GM19238 (cell line): ENCODE measurements around the gene SVIL.

ENCODE experiments used
- DNase-seq: peaks from one replicate; pipeline ENCODE4 v3.0.0; 2011; ENCODE audit warnings: low spot score; ENCODE audit not compliant: insufficient read length

SVIL gene, protein sequence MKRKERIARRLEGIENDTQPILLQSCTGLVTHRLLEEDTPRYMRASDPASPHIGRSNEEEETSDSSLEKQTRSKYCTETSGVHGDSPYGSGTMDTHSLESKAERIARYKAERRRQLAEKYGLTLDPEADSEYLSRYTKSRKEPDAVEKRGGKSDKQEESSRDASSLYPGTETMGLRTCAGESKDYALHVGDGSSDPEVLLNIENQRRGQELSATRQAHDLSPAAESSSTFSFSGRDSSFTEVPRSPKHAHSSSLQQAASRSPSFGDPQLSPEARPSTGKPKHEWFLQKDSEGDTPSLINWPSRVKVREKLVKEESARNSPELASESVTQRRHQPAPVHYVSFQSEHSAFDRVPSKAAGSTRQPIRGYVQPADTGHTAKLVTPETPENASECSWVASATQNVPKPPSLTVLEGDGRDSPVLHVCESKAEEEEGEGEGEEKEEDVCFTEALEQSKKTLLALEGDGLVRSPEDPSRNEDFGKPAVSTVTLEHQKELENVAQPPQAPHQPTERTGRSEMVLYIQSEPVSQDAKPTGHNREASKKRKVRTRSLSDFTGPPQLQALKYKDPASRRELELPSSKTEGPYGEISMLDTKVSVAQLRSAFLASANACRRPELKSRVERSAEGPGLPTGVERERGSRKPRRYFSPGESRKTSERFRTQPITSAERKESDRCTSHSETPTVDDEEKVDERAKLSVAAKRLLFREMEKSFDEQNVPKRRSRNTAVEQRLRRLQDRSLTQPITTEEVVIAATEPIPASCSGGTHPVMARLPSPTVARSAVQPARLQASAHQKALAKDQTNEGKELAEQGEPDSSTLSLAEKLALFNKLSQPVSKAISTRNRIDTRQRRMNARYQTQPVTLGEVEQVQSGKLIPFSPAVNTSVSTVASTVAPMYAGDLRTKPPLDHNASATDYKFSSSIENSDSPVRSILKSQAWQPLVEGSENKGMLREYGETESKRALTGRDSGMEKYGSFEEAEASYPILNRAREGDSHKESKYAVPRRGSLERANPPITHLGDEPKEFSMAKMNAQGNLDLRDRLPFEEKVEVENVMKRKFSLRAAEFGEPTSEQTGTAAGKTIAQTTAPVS (N-terminal part only)

DNA sequence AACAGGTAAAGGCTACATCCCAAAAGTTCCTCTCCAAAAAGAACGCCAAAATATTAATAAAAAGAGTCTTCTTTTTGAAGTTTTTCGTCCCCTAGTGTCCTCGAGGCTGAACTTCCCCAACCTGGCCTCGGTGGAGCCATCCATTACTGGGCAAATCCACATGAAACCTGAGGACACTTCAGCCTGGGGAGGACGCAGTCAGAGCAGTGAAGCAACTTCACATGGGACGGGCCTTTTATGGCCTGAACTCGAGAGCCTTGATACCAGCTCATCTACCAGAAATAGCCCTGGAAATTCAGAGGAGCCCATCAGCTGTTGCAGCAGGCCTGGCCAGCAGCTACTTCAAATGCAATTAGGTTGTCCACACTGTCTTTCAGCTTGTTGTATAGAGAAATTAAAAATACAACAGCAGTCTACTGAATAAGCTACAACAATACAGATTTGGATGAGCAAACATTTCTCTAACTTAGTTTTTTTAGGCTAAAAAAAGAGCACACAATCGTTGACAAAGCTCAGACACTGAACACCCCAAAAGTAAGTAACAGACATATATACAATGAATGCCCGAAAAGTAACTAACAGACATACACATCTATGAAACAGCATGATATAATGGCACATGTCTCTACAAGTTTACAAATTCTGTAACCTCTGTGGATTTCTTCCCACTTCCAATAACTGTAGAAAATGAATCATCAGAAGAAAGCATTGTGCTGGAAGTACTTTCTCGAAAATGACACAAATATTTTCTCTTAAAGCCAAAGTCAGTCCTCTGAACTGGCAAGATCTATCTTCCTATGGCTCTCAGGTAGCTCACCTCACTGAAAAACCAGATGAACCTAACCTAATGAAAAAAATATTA, at the start of gene SVIL:
TSS of gene SVIL (minus strand) at position 208 of the 862 bp plus-strand sequence. CDS start 79,913 bp downstream, outside the sequence.
- no peak for DNase-seq

DNA sequence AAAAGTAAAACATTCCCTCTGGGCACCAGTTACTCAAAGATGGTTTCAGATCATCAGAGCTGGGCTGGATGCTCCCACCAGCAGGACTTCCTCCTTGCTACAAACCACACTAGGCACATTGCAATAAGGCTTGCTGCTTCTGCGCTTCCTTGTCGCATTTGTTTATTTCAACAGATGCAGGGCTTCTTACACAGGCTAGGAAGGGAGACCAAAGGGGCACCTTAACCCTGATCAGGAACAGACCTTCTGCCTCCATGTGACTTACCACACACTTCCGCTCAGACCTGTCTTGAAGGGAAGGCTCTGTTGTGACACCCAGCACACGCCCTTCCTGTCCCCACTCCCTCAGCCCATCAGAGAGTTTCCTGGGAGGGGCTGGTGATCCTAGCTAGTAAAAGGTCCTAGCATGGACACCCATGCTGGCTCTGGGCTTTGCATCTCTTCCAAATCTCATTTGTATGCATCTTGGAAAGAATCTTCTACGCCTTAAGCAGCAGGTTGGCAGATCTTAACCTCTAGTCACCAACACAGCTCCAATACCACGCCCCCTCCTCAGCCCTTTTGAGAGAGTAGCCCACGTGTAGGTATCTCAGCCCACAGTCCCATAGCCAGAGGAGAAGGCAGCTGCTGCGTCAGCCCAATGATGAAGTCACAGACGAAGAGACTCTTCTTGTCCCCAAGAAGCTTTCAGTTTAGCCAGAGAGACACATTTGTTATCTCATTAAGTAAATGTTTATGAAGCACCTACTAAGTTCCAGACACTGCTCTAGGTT, 47.1 kb upstream of the SVIL start:
- DNase-seq: no peak

DNA sequence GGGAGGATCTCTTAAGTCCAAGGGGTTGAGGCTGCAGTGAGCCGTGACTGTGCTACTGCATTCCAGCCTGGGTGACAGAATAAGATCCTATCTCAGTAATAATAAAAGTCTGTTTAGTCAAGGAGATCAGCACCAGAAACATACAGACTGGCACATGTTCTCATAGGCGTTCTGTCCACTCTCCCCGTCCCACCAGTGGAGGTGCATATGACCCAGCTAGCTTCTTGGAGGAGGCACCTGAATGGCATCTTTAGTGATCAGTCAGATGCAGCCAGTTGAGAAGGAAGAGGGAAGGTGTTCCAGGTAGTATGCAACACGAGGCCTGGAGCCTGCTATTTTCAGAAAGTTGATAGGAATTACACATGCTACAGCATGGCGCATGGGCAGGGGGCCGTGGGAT, 45.3 kb upstream of the SVIL start:
- no peak for DNase-seq

DNA sequence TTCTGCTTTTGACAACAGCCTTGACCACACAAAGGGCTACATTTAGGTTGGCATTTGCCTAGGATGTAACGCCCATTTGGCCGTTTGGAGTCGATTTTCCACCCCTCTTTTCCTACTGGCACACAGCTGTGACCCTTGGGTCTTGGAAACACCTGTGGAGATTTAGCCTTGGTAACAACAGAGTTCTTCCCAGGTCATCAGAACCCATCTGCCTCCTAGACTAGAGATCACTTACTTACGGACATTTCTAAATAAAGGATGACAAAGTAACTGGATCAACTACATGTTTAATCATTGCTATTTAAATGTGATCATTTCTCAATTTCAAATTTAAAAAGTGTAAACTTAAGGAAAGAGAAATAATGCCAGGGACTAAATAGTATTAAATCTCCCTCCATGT, 42.0 kb upstream of the SVIL start:
- DNase-seq: no peak

DNA sequence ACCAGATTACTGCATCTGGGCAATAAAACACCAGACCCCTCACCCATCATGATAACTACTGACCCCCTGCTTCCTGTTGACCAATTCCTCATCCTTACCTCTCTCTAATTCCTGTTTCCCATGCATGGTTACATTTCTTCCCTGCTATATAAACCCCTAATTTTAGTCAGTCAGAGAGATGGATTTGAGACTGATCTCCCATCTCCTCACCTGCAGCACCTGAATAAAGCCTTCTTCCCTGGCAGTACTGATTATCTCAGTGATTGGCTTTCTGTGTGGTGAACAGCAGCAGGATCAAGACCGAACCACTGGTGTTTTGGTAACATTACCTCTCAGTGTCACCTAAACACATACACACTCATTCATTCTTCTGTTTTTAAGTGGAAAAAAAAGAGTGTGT, 41.2 kb upstream of the SVIL start:
- no peak for DNase-seq

DNA sequence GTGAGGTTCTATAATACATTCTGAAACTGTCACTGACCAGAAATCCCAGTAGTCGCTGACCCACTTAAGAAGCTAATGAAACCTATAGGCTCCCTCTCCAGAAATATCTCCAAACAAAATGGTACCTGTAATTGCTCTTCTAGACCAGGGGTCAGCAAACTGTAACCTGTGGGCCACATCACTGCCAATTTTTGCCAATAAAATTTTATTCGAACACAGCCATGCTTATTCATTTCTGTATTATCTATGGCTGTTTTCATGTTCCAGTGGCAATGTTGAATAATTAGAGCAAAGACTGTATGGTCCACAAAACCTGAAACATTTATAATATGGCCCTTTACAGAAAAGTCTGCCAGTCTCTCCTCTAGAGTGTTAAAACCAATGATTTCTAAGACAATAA, 37.2 kb upstream of the SVIL start:
- no peak for DNase-seq

DNA sequence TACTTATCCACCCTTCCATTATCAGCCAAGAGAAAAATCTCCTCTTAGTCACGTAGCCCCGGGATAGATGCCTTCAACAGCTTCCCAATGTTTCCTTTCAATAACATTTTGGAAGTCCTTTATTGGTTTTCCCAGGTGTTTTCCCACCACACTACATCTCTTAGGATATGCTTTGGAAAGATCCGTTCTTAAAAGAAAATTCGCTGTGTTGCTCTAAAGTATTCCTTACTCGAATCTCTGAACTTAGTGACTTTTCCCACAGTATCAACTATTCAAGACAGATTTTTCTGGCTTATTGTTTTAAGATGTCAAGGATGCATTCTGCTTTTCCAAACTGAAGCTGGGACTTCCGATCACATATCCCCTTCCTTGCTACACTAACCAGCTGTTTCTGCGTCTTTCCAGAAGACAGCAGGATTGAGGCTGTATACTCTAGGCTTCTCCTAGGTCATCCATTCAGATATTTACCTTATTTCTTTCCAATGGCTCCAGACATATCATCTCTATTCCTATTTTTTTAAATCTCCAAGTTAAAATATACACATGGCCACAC, 36.5 kb upstream of the SVIL start:
- DNase-seq: no peak

DNA sequence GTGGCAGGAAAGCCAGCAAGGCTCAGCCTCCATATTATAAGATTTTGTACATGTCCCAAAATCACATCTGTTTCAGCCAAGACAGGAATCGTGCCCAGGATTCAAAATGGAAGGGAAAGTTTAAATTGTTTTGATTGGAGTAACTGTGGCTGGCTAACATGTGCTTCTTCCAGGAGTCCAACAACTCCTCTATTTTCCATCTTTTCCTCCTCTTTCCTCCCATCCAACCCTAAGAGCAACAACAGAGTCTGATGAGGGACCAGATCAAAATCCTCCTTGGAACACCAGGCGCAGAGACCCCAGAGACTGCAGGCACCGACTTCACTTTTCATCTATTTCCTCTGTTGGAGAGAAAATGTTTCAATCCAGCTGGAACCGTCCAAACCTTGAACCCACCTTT, 36.0 kb upstream of the SVIL start:
- no peak for DNase-seq

DNA sequence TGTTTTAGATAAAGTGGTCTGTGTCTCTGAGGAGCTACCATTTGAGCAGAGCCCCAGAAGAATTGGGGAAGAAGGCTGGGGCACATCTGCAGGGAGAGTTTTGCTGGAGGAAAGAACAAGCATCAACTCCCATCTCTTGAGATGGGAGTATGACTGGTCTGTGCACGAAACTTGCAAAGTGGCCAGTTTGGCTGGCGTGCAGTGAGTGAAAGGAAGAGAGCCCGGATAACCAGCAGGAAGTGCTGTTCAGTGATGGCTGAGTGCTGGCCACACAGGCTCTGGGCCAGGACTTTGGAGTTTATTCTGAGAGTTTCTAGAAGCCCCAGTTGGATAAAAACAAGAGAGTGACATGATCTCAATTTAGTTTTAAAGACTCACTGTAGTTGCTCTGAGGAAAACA, 34.4 kb upstream of the SVIL start:
- no peak for DNase-seq

DNA sequence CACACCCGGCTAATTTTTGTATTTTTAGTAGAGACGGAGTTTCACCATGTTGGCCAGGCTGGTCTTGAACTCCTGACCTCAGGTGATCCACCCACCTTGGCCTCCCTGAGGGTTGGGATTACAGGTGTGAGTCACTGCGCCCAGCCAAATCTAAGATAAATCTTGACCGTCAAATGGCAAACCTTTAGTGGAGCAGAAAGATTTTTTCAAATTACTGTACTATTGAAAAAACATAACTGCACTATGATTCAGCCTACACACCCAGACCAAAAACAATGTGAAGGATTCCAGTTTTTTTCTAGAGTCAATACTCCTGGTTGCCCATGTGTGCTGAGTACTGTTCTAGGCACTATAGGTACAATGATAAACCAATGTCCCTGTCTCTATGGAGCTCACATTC, 33.9 kb upstream of the SVIL start:
- DNase-seq: no peak

DNA sequence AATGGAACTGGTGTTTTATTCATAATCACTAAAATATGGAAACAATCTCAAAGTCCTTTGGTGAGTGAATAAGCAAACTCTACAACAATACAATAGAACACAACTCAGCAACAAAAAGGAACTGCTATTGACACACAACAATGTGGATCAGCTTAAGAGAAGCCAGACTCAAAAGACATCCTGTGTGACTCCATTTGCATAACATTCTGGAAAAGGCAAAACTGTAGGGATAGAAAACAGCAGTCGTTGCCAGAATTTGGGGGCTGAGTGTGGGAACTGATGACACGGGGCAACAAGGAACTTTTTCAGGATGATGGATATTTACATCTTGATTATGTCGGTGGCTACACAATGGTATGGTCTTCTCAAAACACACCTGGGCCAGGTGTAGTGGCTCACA, 32.4 kb upstream of the SVIL start:
- DNase-seq: no peak

DNA sequence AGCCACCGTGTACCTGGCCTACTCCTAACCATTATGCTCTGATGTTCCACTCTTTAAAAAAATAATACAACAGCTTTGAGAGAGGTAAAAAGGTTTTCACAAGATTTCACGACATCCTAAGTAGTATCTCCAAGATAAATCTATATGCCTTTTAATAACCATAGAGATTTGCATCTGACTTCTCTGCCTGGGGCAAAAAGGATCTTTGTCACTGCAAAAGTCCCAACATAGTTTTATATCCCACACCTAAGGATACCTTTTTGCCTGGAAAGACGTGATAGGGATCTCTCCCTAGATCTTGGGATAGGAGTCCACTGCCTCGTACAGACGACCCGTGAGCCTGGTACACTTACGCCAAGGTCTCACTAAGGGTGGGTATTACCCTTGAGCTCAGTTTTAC, 31.4 kb upstream of the SVIL start:
- no peak for DNase-seq

DNA sequence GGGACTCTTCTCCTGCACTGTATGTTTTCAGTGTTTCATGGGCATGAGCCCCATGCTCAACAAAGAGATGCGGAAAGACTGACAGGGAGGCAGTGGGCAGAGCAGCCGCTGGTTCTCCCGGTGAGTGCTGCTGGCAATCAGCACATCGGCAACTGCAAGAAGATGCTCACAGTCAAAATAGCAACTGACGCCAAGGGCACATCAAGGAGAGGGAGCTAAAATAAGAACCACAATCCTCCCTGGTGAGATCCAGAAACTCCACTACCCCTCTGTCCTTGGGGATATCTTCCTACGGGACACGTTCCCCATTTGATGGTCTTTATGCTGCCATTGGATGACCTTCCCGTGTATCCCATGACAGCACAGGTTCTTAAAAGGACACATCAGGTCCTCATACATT, 28.9 kb upstream of the SVIL start:
- no peak for DNase-seq

DNA sequence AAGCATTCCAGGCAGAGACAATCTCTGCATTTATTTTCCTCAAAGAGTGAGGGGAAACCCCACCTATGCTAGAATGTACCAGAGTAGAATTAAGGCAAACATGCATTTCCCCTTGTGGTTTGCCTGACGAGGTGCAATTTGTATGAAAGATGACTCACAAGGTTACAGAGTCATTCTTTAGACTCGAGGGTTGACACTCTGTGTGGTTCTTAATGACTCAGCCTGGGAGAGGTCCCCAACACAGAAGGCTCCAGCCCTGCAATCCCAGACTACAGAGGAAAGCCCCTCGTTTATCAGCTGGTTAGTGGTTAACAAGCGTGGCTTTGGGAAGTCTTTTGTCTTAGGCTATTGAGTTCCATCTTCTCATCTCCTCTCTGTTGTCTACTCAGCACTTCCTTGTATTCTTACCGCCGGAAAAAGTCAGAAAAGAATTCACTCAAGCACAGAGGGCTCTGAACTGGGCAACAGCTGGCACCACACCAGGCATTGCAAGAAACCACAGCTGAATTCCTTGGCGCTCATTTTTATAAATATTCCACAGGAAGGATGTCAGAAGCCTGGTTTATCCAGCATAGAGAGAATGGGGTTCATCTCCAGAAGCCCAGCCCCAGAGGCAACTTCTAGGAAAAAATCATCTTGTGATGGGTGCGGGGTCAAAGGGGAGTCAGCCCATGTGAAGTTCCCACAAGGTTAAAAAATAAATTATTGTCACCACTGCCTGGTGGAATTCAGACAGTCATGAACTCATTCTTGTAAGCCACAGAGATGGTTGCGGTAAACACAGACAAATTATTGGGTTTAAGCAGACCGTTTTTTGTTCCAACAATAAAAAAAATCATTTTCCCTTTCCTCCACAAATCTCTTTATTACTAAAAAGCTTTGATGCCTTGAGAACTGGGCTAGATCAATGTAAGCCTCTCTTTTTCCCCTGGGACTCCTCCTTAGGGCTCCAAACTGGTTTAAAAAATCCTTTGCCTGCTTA, 24.5 kb upstream of the SVIL start:
- DNase-seq: peak; percentile 46

DNA sequence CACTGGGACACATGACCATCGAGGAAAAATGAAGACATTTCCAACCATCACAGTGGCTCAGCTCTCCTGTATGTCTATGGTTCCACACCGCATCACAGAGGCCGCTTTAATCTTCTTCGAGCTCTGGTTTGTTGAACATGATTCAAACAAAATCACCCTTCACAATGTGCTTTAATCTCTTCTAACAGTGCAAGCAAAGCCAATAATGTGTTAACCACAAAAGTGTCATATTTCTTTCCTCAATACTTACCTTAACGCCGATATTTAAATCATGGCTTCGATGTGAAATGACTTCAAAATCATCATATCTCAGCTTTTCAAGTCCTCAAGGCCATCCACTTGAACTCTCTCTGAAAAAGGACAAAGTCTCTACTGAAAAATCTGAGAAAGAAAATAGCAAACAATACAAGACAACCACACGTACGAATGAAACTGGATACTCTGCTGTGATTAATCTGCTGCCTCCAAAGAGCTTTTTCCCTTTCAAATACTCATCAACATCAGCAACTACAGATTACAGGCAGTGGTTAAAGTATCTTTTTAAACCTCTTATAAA, 23.0 kb upstream of the SVIL start:
- DNase-seq: no peak

DNA sequence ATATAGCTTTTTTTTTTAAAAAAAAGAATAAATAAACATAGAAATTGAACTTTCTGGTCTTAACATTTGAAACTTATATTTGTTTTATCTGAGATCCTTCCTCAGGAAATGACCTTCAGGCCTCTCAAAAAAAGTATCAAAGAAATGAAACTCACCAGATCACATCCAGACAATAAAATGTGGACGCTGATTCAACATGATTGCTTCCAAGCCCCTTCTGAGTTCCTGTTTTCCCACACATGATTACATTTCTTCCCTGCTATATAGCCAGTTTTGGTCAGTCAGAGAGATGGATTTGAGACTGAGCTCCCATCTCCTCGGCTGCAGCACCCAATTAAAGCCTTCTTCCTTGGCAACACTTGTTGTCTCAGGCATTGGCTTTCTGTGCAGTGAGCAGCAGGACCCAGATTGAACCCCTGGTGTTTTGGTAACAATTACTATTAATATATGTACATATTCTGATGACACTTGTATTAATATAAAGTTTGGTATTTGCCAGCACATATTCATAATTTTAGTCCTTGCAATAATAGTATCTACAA, 21.8 kb upstream of the SVIL start:
- DNase-seq: no peak

DNA sequence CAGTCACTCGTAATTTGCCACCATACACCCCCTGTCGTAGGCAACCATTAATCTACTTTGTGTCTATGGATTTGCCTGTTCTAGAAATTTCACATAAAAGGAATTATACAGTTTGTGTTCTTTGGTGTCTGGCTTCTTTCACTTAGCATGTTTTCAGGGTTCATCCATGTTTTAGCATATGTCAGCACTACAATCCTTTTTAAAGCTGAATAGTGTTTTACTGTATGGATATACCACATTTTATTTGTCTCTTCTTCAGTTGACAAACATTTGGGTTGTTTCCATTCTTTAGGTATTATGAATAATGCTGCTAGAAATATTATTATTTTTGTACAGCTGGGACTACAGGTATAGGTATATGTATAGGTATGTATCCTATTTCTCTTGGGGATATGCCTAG, 17.4 kb upstream of the SVIL start:
- DNase-seq: no peak

DNA sequence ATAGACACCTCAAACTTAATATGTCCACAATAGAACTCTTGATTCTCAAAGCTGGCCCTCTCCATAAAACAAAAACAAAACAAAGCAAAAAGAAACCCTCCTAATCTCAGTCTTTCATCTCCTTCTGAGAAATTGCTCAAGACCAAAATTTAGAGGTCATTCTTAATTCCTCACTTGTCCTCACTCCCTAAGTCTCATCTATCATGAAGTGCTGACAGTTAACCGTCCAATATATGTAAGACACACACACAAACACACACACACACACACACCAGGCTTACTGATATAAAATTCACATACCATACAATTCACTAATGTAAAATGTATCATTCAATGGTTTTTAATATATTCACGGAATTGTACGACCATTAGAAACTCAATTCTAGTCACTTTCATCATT, 17.0 kb upstream of the SVIL start:
- DNase-seq: no peak
